ACC112 (cell line): Measurements from ENCODE around the gene PPP3R2.

Source experiments
- H2AFZ ChIP-seq: fragments of 200-600 bp; sonication (generic); one replicate; pipeline ENCODE4 v1.6.0; 2017; ENCODE audit warnings: antibody characterized with exemption, low read length; ENCODE audit not compliant: unreplicated experiment
- H3K27ac ChIP-seq: fragments of 200-600 bp; sonication (generic); 2 replicates; pipeline ENCODE4 v1.5.1; 2014; ENCODE audit warnings: low read depth, mild to moderate bottlenecking, antibody characterized with exemption, low read length, moderate library complexity
- H3K27me3 ChIP-seq: fragments of 200-600 bp; sonication (generic); 2 replicates; pipeline ENCODE4 v1.6.1; 2014; ENCODE audit warnings: mild to moderate bottlenecking, antibody characterized with exemption, low read length, moderate library complexity, mixed read lengths; ENCODE audit not compliant: insufficient read depth
- H3K36me3 ChIP-seq: fragments of 200-600 bp; sonication (generic); 2 replicates; pipeline ENCODE4 v1.6.1; 2016; ENCODE audit warnings: mild to moderate bottlenecking, antibody characterized with exemption, low read length, moderate library complexity, mixed read lengths; ENCODE audit not compliant: insufficient read depth
- H3K4me1 ChIP-seq: fragments of 200-600 bp; sonication (generic); one replicate; pipeline ENCODE4 v1.6.1; 2016; ENCODE audit warnings: low read length, mixed read lengths; ENCODE audit not compliant: insufficient read depth, unreplicated experiment, control insufficient read depth
- H3K4me3 ChIP-seq: fragments of 200-600 bp; sonication (generic); 2 replicates; pipeline ENCODE4 v1.5.1; 2014; ENCODE audit warnings: mild to moderate bottlenecking, low read depth, low read length
- H3K79me2 ChIP-seq: fragments of 200-600 bp; sonication (generic); one replicate; pipeline ENCODE4 v1.6.0; 2016; ENCODE audit warnings: low read length; ENCODE audit not compliant: control insufficient read depth, unreplicated experiment, insufficient read depth

Gene PPP3R2

GRCh38 chr9:101587332-101588043 lies 7.3 kb downstream of the PPP3R2 start:
- no peaks in the 10 kb centered on the region for H3K4me1 ChIP-seq
- H2AFZ ChIP-seq: no peak overlapping the region
- H3K27me3 ChIP-seq: peaks cover 24% of the 10 kb centered on the region
- no peaks in the 10 kb centered on the region for H3K79me2 ChIP-seq
- no peak overlapping the region for H3K27ac ChIP-seq
- no peak overlapping the region for H3K4me3 ChIP-seq
- H3K36me3 ChIP-seq: no peaks in the 10 kb centered on the region

GRCh38 chr9:101586651-101587050 lies 8.1 kb downstream of the PPP3R2 start:
- Histone ChIP-seq H3K4me1 (no peaks in the 10 kb centered on the region), H2AFZ (no peak overlapping the region), H3K4me3 (no peak overlapping the region), H3K27me3 (peaks cover 16% of the 10 kb centered on the region), H3K27ac (no peak overlapping the region), H3K79me2 (no peaks in the 10 kb centered on the region), H3K36me3 (no peaks in the 10 kb centered on the region)

- Histone ChIP-seq H3K4me1 (no peaks in the 10 kb centered on the region), H3K4me3 (no peak overlapping the region), H2AFZ (no peak overlapping the region), H3K36me3 (no peaks in the 10 kb centered on the region), H3K79me2 (no peaks in the 10 kb centered on the region), H3K27ac (no peak overlapping the region), H3K27me3 (peaks cover 7% of the 10 kb centered on the region; the same call in 1 of the 2 replicates)
These were observed 9.0 kb downstream of the PPP3R2 start for GRCh38 chr9:101585740-101586139.

GRCh38 chr9:101582553-101582952 lies 12.2 kb downstream of the PPP3R2 start:
- Histone ChIP-seq H3K36me3 (no peaks in the 10 kb centered on the region), H2AFZ (no peak overlapping the region), H3K4me3 (no peak overlapping the region), H3K4me1 (no peaks in the 10 kb centered on the region), H3K79me2 (no peaks in the 10 kb centered on the region), H3K27ac (no peak overlapping the region), H3K27me3 (peaks cover 7% of the 10 kb centered on the region; the same call in 1 of the 2 replicates)

GRCh38 chr9:101579711-101580545 lies 14.8 kb downstream of the PPP3R2 start:
- Histone ChIP-seq H3K27ac (no peak overlapping the region), H3K79me2 (no peaks in the 10 kb centered on the region), H3K27me3 (peaks cover 2% of the 10 kb centered on the region; the same call in 1 of the 2 replicates), H3K4me3 (no peak overlapping the region), H3K4me1 (no peaks in the 10 kb centered on the region), H3K36me3 (no peaks in the 10 kb centered on the region), H2AFZ (no peak overlapping the region)

GRCh38 chr9:101578378-101578777 lies 16.4 kb downstream of the PPP3R2 start:
- H2AFZ ChIP-seq: no peak overlapping the region
- no peaks in the 10 kb centered on the region for H3K36me3 ChIP-seq
- no peak overlapping the region for H3K4me3 ChIP-seq
- no peaks in the 10 kb centered on the region for H3K27me3 ChIP-seq
- no peaks in the 10 kb centered on the region for H3K4me1 ChIP-seq
- H3K79me2 ChIP-seq: no peaks in the 10 kb centered on the region
- H3K27ac ChIP-seq: no peak overlapping the region

GRCh38 chr9:101574731-101575333 lies 19.9 kb downstream of the PPP3R2 start:
- Histone ChIP-seq H3K27ac (no peak overlapping the region), H3K79me2 (no peaks in the 10 kb centered on the region), H3K27me3 (no peaks in the 10 kb centered on the region), H3K4me3 (no peak overlapping the region), H2AFZ (no peak overlapping the region), H3K4me1 (no peaks in the 10 kb centered on the region), H3K36me3 (no peaks in the 10 kb centered on the region)

- H3K4me3 ChIP-seq: no peak overlapping the region
These were observed 22.5 kb downstream of the PPP3R2 start for GRCh38 chr9:101572316-101572715.

GRCh38 chr9:101571114-101571513 lies 23.7 kb downstream of the PPP3R2 start:
- Histone ChIP-seq H3K27me3 (no peaks in the 10 kb centered on the region), H3K27ac (no peak overlapping the region), H3K4me3 (no peak overlapping the region), H2AFZ (no peak overlapping the region), H3K36me3 (no peaks in the 10 kb centered on the region), H3K79me2 (no peaks in the 10 kb centered on the region), H3K4me1 (no peaks in the 10 kb centered on the region)

More at GRCh38 chr9:101572316-101572715, 22.5 kb downstream of the PPP3R2 start:
- H2AFZ ChIP-seq: no peak overlapping the region
- H3K27me3 ChIP-seq: no peaks in the 10 kb centered on the region
- H3K79me2 ChIP-seq: no peaks in the 10 kb centered on the region
- no peaks in the 10 kb centered on the region for H3K4me1 ChIP-seq
- no peaks in the 10 kb centered on the region for H3K36me3 ChIP-seq
- no peak overlapping the region for H3K27ac ChIP-seq

GRCh38 chr9:101569741-101570501 lies 24.8 kb downstream of the PPP3R2 start:
- H3K27me3 ChIP-seq: no peaks in the 10 kb centered on the region
- no peak overlapping the region for H3K27ac ChIP-seq
- H3K36me3 ChIP-seq: no peaks in the 10 kb centered on the region
- no peaks in the 10 kb centered on the region for H3K79me2 ChIP-seq
- H2AFZ ChIP-seq: no peak overlapping the region
- no peak overlapping the region for H3K4me3 ChIP-seq
- no peaks in the 10 kb centered on the region for H3K4me1 ChIP-seq
